HG02943 (cell line): ENCODE data around the gene MBD3L2B.
A peak's percentile ranks its signal among the peaks of the same experiment; 100 is the strongest.
"Not testable (repeated sequence)": the region's sequence is repeated elsewhere in the genome, so short reads cannot be mapped to it uniquely, and the experiment has no call there.

Experiments
- ATAC-seq: cut with Tn5 transposase; IDR thresholded peaks from one replicate; pipeline ENCODE4 v1.9.1; 2021; ENCODE audit warnings: mild to moderate bottlenecking, low read depth, moderate library complexity; ENCODE audit not compliant: unreplicated experiment

The MBD3L2B gene

GRCh38 chr19:7021331-7021730 is at the start of gene MBD3L2B:
TSS of gene MBD3L2B (minus strand) at chr19:7021431. CDS start at chr19:7021397, 34 bp downstream.
- ATAC-seq: not testable (repeated sequence)

DNA sequence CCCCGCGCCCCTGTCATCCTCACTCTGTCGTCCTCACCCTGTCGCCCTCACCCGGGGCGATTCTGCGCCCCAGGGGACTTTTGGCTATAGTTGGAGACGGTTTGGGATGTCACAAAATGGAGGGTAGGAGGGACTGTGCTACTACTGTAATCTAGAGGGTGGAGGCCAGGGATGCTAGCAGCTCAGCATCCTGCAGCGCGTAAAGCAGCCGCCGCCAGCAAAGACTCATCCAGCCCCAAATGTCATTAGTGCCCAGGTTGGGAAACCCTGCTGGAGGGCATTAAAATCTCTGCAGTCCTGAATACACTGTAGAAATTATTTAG is 48.6 kb upstream of the MBD3L2B start:
- peak; percentile 30 for ATAC-seq

GRCh38 chr19:7069042-7069903 is 48.0 kb upstream of the MBD3L2B start, which contains the start of gene ZNF557:
TSS of gene ZNF557 (plus strand) at chr19:7069703. CDS start at chr19:7075075, 5,372 bp downstream.
- ATAC-seq: peak; percentile 93

GRCh38 chr19:7068599-7068998 is 47.4 kb upstream of the MBD3L2B start:
- no peak for ATAC-seq

DNA sequence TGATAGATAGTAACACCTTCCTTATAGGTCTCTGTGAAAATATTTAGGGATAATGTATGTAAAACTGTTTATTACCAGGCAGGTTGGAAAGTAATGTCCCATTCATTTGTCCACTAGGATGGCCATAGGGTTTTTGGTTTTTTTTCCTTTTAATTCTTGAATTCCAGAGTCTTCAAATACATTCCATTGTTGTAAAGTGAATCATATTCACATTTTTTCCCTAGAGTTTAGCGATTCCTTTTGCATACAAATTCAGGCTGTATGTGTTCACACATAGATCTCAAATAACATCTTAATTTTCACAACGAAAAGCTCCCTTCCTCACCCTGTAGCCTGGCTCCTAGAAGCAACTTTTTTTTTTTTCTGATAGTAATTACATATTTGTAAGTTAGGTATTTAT is 46.5 kb upstream of the MBD3L2B start:
- no peak for ATAC-seq

DNA sequence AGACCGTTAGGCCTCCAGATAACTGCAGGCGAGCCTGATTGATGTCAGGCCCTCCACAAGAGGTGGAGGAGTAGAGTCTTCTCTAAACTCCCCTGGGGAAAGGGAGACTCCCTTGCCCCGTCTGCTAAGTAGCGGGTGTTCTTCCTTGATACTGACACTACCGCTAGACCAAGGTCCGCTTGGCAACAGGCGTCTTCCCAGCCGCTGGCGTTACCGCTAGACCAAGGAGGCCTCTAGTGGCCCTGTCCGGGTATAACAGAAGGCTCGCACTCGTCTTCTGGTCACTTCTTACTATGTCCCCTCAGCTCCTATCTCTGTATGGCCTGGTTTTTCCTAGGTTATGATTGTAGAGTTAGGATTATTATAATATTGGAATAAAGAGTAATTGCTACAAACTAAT is 45.9 kb upstream of the MBD3L2B start:
- ATAC-seq: not testable (repeated sequence)

- no peak for ATAC-seq
These were observed 42.7 kb upstream of the MBD3L2B start for GRCh38 chr19:7063764-7064418.

- ATAC-seq: no peak
These were observed 42.1 kb upstream of the MBD3L2B start for GRCh38 chr19:7063339-7063738.

GRCh38 chr19:7059977-7060376 is 38.7 kb upstream of the MBD3L2B start:
- ATAC-seq: not testable (repeated sequence)

- ATAC-seq: not testable (repeated sequence)
These were observed 37.3 kb upstream of the MBD3L2B start, which contains the start of gene MBD3L3 for GRCh38 chr19:7058576-7058975. TSS of gene MBD3L3 (minus strand) at chr19:7058676. CDS start at chr19:7058605, 71 bp downstream.

GRCh38 chr19:7056371-7056770 is 35.1 kb upstream of the MBD3L2B start:
- ATAC-seq: not testable (repeated sequence)

GRCh38 chr19:7055679-7056078 is 34.4 kb upstream of the MBD3L2B start:
- not testable (repeated sequence) for ATAC-seq

- ATAC-seq: not testable (repeated sequence)
These were observed 33.6 kb upstream of the MBD3L2B start for GRCh38 chr19:7054635-7055368.

DNA sequence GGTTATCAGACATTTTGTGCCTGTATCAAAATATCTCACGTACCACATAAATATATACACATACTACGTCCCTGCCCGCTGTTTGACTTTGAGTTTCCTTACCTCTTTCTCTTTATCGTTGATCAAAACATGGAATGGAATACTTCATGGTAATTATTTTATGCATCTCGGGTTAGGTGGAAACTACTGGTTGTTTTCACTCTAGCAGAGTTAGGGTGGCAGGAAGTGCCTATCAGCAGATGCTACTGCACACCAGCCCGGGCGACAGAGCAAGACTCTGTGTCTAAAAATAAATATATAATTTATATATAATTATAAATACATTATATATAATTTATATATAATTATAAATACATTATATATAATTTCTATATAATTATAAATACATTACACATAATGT is 31.7 kb upstream of the MBD3L2B start:
- ATAC-seq: not testable (repeated sequence)

GRCh38 chr19:7051421-7051820 is 30.2 kb upstream of the MBD3L2B start:
- ATAC-seq: not testable (repeated sequence)

DNA sequence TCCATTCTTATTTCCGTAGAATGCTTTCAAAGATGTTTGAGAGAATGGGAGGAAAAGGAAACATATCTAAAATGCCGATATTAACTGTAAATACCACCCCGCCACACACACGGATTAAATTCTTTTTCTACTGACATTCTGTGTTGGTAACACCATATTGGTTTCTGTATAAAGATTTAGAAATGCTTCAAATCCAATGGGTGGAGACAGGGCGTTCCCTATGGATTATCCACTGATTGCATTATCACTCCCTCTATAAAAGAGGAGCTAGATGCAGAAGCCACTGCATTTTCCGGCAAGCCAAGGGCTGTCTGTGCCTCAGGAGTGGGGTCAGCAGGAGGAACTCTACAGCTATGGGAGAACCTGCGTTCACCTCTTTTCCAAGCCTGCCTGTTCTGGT is 27.8 kb upstream of the MBD3L2B start, which contains the start of gene MBD3L2:
TSS of gene MBD3L2 (plus strand) at position 301 of the 400 bp plus-strand sequence. CDS start at position 354, 53 bp downstream.
- not testable (repeated sequence) for ATAC-seq

- ATAC-seq: not testable (repeated sequence)
These were observed 20.3 kb upstream of the MBD3L2B start for GRCh38 chr19:7041563-7041962.

GRCh38 chr19:7040079-7040478 is 18.8 kb upstream of the MBD3L2B start, which contains the start of gene MBD3L4:
TSS of gene MBD3L4 (minus strand) at chr19:7040179. CDS start at chr19:7040144, 35 bp downstream.
- not testable (repeated sequence) for ATAC-seq

- ATAC-seq: not testable (repeated sequence)
These were observed 9.0 kb upstream of the MBD3L2B start, which contains the start of gene MBD3L5 for GRCh38 chr19:7030278-7030677. TSS of gene MBD3L5 (plus strand) at chr19:7030578. CDS start at chr19:7030612, 34 bp downstream.

- ATAC-seq: not testable (repeated sequence)
These were observed 7.6 kb upstream of the MBD3L2B start for GRCh38 chr19:7028790-7029189.
